ENCODE results near the gene TMEM101. TPM values are rescaled to one million over a fixed set of nuclear protein-coding genes. Genes with fewer than 3 reads are reported as not detected.

The TMEM101 gene
- total and polyA plus RNA-seq, 10 of the 15 experiments (the other 5 are each of a cell fraction or from before 2014, with no cell fraction given), result 18.4 to 72.5 (median 35.9) TPM

GRCh38 chr17:43998552-43998951 lies 16.2 kb downstream of the TMEM101 start:
- no peaks in the 10 kb centered on the region for H4K20me1 ChIP-seq (ENCODE audit: control insufficient read depth, insufficient read depth)
- no peaks in the 10 kb centered on the region for H3K4me1 ChIP-seq (ENCODE audit: control insufficient read depth, insufficient read depth, low read length)
- no peaks in the 10 kb centered on the region for H3K9me3 ChIP-seq (replicated peaks; ENCODE audit: control insufficient read depth, insufficient read depth, low read length)
- BruUV-seq (replicated peaks), result no TSS peak
- no peak overlapping the region for H3K4me2 ChIP-seq (ENCODE audit: control insufficient read depth, insufficient read depth)
- no peak for FAIRE-seq
- H3K9ac ChIP-seq (ENCODE audit: control insufficient read depth, insufficient read depth, low read length), result no peak overlapping the region
- intact Hi-C loops (cut with micrococcal nuclease; ENCODE audit: unreplicated experiment) (loop anchor here (10.0 kb wide), 1 partner anchor 124 kb away; no protein-coding TSS in a partner anchor), in situ Hi-C loops (cut with MboI) (no loop called here)
- WGBS (ENCODE audit: insufficient coverage, insufficient replicate concordance, low lambda C conversion rate, missing lambda C conversion rate), result 8% methylated on average over 3 of the region's 3 CpGs
- SMC1A ChIA-PET (ENCODE audit: uncharacterized antibody, unreplicated experiment), result interaction anchor here (0.9 kb wide), 1 partner anchor 55 kb away, joined by 5 read pairs; no protein-coding TSS in a partner anchor
- no peaks in the 10 kb centered on the region for H3K79me2 ChIP-seq (ENCODE audit: control insufficient read depth, insufficient read depth, low read length)
- RAD21 ChIA-PET (ENCODE audit: unreplicated experiment), result interaction anchor here (1.3 kb wide), 1 partner anchor 55 kb away, joined by 4 read pairs; no protein-coding TSS in a partner anchor
- no peak for DNase-seq (ENCODE audit: low read depth, low spot score)
- no peak overlapping the region for H2AFZ ChIP-seq (ENCODE audit: control insufficient read depth, low read depth, low read length)
- H3K27ac ChIP-seq (ENCODE audit: control insufficient read depth, insufficient read depth), result no peak overlapping the region
- CTCF ChIA-PET, result interaction anchor here (1.0 to 1.4 kb wide), 3 partner anchors 55 to 188 kb away, joined by 3 read pairs; no protein-coding TSS in a partner anchor
- peaks cover 4 to 6% of the 10 kb centered on the region in 2 experiments; a peak in 3 of 4 replicates for H3K27me3 ChIP-seq (replicated peaks in 1 of 2; ENCODE audit: control insufficient read depth in 2 of 2, insufficient read depth in 2 of 2, low read length in 1 of 2)
- no peaks in the 10 kb centered on the region for H3K36me3 ChIP-seq (ENCODE audit: control insufficient read depth in 2 of 2, insufficient read depth in 2 of 2, low read length in 1 of 2)
- POLR2A ChIA-PET, result no interaction called here
- ATAC-seq, result no peak
- no peak overlapping the region for H3K4me3 ChIP-seq
- TF ChIP-seq PRDM15 (CRISPR knock-in tag; IDR thresholded peaks at IDR 0.05), result no peak
- TF ChIP-seq ZZZ3 (IDR thresholded peaks at IDR 0.05; ENCODE audit: control insufficient read depth, insufficient read length, low read depth), result no peak
- TF ChIP-seq ETV6 (conservative IDR thresholded peaks at IDR 0.05 in 1 of 2, IDR thresholded peaks at IDR 0.05 in 1 of 2; ENCODE audit: borderline replicate concordance in 1 of 2, low read depth in 1 of 2), result no peak
- no peak for TF ChIP-seq SPI1 (IDR thresholded peaks at IDR 0.05; ENCODE audit: borderline replicate concordance, insufficient read depth, low read depth, low read length)
- no peak for TF ChIP-seq EED (IDR thresholded peaks at IDR 0.05; ENCODE audit: low read depth)
- no peak for TF ChIP-seq SMAD1 (IDR thresholded peaks at IDR 0.05; ENCODE audit: low read depth, partially characterized antibody)
- TF ChIP-seq USF1 (IDR thresholded peaks at IDR 0.05; ENCODE audit: borderline replicate concordance, extremely low read length, insufficient read depth, low read depth, low read length), result no peak
- TF ChIP-seq TBL1XR1 (IDR thresholded peaks at IDR 0.05; ENCODE audit: low read depth, low read length), result no peak
- TF ChIP-seq EGR1 (IDR thresholded peaks at IDR 0.05; ENCODE audit: borderline replicate concordance in 1 of 2, low read depth in 2 of 2, low read length in 2 of 2), result no peak
- TF ChIP-seq E4F1 (IDR thresholded peaks at IDR 0.05; ENCODE audit: borderline replicate concordance, partially characterized antibody), result no peak
- TF ChIP-seq FOXM1 (IDR thresholded peaks at IDR 0.05; ENCODE audit: low read depth, low read length), result no peak
- no peak for TF ChIP-seq FOS (IDR thresholded peaks at IDR 0.05; ENCODE audit: borderline replicate concordance, extremely low read depth, insufficient read length)
- no peak for TF ChIP-seq HDAC6 (IDR thresholded peaks at IDR 0.05; ENCODE audit: unreplicated experiment)
